Stimulated activated CD4-positive, alpha-beta T cell treated with anti-CD3 and anti-CD28 coated beads, Interleukin-4, amount 100 ng/mL, for 1 hour (primary cell): ENCODE data around the gene CAPZA3.
"Not testable (repeated sequence)": the region's sequence is repeated elsewhere in the genome, so short reads cannot be mapped to it uniquely, and the experiment has no call there.

ENCODE experiments used
- DNase-seq: peaks from one replicate; pipeline ENCODE4 v3.0.0-alpha.2; 2020

CAPZA3 gene

DNA sequence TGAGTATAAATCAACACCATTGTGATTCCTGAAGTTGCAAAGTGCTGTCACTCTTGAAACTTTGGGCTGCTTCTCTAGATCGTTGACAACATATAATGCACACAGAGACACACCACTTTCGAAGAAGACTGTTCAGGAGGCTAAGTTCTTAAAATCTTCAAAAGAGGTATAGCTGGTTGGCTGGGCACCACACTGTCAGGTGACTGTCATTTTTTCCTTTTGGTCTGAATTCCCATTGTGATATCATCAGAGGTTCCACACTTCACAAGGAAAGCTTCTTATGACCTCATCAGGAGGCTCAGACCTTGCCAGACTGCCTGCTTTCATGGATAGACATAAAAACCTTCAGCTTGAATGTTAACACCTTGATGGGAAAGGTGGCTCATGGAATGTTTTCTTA, at the start of gene CAPZA3, which contains the start of gene PLCZ1:
CAPZA3 (plus strand) TSS at position 301 of the 400 bp plus-strand sequence. CDS start 150 bp downstream, outside the sequence.
PLCZ1 (minus strand) TSS at position 194 of the 400 bp plus-strand sequence. CDS start 641 bp downstream, outside the sequence.
- no peak for DNase-seq

DNA sequence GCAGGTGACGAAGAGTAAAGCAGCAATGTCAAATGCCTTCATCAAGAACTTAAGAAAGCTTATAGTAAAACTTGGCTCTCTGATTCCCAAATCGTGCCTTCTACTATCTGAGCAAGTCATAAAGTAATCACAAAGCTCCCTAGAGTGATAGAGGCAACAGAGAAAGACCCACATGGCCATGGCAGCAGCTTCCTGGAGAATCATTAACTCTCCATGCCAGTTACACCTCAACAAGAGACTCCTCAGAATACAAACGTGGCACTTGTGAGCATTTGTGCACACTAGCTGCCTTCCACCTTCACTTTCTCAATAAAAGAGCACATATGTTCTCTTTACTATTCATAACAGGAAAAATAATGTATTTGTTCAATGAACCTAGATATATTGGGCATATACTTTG, 48.1 kb upstream of the CAPZA3 start:
- no peak for DNase-seq

DNA sequence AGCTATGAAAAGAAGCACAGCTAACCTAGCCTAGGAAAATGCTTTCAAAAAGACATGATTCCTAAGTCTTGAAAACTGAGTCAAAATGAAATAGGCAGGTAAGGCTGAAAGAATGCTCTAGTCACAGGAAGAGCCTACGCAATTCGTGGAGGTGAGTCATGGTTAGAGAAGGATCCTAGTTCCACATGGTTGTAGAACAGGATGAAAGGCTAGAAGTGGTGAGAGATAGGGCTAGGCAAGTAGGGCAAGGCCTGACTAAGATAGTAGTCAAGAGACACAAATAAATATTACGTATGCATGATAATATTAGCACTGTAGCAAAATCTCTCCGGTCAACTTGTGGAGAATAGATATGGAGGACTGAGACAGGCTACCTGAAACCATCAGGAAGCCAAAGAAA, 47.3 kb upstream of the CAPZA3 start:
- DNase-seq, result no peak

DNA sequence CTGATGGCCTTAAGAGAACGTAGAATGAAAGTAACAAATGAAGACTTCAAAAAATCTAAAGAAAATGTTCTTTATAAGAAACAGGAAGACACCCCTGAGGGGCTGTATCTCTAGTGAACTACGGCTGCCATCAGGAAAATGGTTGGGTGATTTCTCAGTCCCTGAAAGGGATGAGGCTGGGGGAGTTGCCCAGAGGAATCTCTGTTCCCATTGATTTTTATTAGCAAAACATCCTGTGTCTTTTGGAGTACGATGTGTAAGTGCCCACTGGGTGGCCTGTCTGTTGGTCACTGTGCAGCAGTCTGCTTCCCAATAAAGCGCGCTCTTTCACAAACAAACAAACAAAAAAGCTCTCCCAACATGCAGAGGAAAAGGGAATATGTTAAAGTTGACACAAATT, 43.9 kb upstream of the CAPZA3 start:
- not testable (repeated sequence) for DNase-seq

DNA sequence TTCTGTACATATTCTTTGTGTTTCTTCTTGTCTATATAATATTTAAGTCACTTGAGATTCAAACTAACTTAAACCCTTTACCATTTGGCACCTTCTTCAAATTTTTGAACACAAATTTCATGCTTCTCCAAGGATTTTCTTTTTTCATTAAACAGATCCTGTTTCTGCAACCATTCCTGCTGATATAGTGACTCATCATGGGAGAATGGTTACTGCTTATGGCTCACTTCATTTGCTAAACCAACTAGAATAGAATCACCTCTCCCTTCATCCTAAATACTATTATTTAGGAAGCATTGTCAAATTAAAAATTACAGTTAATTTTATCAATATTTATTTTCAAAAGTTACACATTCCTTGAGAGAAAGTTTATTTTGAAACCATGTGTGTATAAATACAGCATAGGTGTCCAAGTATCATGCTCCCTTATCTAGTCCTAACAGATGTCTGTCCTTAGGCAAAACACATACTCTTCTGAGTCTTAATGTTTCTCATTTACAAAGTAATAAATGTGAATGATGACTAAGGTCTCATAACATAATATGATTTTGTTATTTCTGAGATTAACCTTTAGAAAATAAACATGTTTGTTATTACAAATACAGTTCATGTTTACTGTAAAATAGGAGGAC, 40.8 kb upstream of the CAPZA3 start:
- no peak for DNase-seq

DNA sequence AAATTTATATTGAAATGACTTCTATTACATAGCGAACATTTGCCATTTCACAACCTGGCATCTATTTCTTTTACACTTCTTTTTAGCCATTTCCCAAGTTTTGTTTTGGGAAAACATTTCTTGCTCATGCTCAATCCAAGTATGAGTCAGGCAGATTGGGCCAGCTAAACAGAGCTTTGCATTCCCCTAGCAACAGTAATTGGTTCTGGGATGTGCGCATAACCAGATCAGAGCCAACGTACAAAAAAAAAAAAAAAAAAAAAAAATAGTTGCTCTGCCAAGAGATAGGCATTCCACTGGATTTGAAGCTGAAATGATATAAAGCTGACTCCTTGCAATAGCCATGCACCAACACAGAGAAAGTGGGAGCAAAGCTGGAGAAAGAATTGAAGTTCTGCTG, 37.6 kb upstream of the CAPZA3 start:
- DNase-seq, result no peak

DNA sequence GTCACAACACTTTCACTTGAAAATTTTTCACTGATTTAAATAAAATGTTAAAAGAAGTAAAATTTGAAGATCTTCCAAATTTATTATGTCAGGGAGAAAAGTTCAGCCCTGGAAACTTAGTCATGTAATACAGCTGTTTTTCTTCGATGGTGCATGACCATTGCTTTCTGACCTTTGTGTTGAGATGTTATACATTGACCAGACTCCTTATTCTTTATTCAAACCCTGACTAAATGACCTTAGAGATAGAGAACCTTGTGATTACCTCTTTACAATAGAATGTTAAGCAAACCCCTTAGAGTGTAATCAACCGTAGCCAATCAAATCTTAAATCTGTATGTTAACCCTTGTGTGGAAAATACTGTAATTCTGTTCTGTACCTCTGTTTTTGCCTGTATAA, 34.6 kb upstream of the CAPZA3 start:
- no peak for DNase-seq

- no peak for DNase-seq
Observed at GRCh38 chr12:18703911-18704310, 34.0 kb upstream of the CAPZA3 start.

GRCh38 chr12:18706798-18707197, 31.1 kb upstream of the CAPZA3 start:
- no peak for DNase-seq

DNA sequence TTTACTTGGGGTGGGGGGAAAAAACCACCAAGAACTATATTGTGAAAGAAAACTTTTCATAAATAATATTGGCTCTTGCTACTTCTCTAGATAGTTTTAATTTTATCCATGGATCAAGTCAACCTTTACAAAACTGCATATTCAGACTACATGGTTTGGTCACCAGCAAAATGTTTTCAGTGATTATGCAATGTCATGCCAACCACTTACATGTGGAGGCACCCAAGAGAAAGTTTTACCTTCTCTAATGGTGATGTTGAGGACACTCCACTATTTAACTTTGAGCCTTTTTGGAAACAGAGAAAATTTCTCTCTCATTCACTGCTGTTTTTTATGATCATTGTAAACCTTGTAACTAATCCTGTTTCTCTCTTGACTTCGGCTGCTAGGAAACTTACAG, 21.7 kb upstream of the CAPZA3 start:
- no peak for DNase-seq

- no peak for DNase-seq
Observed at GRCh38 chr12:18718462-18718861, 19.5 kb upstream of the CAPZA3 start.

- no peak for DNase-seq
Observed at GRCh38 chr12:18719922-18720510, 17.9 kb upstream of the CAPZA3 start.

GRCh38 chr12:18720690-18721089, 17.2 kb upstream of the CAPZA3 start:
- no peak for DNase-seq

DNA sequence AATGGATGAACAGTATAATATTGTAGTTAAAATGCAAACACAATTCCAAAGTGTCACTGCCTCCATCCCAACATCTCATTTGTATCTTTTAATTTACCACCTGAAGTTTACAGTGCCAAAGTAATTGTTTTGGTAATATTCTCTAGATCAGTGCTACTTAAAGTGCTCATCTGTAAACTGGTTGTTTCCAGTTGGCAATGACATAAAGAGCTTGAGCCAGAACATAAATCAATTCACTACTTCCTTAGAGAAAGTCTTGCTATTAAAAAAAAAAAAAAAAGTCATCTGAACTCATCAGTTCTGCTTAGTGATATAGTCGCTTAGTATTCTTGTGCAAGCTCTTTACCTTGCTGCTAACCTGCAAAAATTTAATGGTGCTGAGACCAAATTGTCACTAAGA, 16.5 kb upstream of the CAPZA3 start:
- DNase-seq, result no peak

GRCh38 chr12:18723752-18724151, 14.2 kb upstream of the CAPZA3 start:
- no peak for DNase-seq

GRCh38 chr12:18731156-18731555, 6.8 kb upstream of the CAPZA3 start:
- DNase-seq, result no peak

- DNase-seq, result no peak
Observed at GRCh38 chr12:18747895-18748294, 10.0 kb downstream of the CAPZA3 start.

GRCh38 chr12:18749386-18749957, 11.6 kb downstream of the CAPZA3 start:
- no peak for DNase-seq

DNA sequence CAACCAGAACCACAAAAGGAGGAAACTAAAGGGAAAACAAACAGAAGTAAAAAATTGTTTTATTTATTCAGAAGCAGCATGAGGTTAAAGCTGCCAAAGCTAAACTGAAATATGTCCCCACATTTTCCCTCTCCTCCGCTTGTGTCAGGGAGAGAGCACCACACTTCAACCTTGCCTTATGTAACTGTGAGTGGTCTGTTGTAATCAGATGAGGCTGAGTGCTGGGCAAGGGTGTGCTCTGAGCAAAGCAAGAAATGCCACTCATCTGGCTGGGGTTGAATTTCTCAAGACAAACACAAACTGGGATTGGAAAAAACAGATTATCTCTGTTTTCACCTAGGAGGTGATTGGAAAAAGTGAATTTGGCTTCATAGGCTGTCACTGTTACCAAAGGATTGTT, 12.2 kb downstream of the CAPZA3 start:
- no peak for DNase-seq

GRCh38 chr12:18751866-18752265, 13.9 kb downstream of the CAPZA3 start:
- DNase-seq, result no peak

GRCh38 chr12:18752280-18752920, 14.5 kb downstream of the CAPZA3 start:
- DNase-seq, result no peak

DNA sequence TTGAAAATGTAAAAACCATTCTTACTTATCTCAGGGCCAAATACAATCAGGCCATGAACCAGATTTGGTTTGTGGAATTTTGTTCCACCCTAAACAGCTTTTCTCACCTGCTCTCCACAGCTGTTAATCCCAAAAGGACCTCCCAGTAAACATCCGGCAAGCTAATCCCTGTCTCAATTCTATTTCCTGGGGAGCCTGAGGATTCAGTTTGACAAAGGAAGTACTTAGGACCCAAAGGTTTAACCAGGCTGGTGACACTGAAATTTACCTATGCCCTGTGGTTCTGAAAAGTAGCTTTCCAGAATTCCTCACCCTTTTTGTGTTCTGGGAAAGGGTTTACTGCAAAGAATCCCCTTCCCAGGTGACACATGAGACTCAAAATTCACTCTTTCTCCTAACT, 15.0 kb downstream of the CAPZA3 start:
- DNase-seq, result no peak

GRCh38 chr12:18753481-18754123, 15.7 kb downstream of the CAPZA3 start:
- no peak for DNase-seq
